A549 treated with Mapracorat at 1 μM for 4 hours (cell line): ENCODE results near the gene CPSF6. TPM values are rescaled to one million over a fixed set of nuclear protein-coding genes. Genes with fewer than 3 reads are reported as not detected.

Experiments used
- total RNA-seq: library from RNA; stranded (reverse); fragments of 200-300 nt; extraction: Qiagen RNA extraction; gene quantifications from 5 replicates; pipeline ENCODE4 v1.2.3, GENCODE V29; 2022

CPSF6 gene, protein sequence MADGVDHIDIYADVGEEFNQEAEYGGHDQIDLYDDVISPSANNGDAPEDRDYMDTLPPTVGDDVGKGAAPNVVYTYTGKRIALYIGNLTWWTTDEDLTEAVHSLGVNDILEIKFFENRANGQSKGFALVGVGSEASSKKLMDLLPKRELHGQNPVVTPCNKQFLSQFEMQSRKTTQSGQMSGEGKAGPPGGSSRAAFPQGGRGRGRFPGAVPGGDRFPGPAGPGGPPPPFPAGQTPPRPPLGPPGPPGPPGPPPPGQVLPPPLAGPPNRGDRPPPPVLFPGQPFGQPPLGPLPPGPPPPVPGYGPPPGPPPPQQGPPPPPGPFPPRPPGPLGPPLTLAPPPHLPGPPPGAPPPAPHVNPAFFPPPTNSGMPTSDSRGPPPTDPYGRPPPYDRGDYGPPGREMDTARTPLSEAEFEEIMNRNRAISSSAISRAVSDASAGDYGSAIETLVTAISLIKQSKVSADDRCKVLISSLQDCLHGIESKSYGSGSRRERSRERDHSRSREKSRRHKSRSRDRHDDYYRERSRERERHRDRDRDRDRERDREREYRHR
- 56.8 to 61.6 TPM (median 58.6 TPM) in 5 replicates for total RNA-seq

DNA sequence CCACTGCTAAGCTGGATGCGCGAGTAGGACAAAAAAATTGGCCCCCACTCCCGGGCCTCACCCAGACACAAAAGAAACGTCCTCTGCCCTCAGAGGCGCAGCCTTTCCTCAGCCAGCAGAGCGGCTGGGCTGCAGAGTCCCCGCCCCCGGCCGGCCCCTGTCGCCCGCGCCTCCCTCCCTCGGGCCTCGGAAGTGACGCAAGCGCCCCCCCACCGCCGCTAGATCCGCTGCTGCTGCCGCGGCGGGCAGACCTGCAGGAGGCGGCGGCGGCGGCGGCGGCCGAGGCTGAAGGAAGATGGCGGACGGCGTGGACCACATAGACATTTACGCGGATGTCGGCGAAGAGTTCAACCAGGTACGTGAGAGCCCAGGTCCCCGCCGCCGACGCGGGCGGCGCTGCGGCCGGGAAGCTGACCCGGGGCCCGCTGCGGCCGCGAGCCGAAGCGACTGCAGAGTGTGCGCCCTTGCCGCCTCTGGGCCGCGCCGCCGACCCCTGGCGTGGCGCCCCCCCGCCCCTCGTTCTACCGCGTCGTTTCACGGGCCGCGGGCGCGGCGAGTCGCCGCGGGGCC, at the start of gene CPSF6:
Gene CPSF6, plus strand, starts transcription at position 218 of the 570 bp plus-strand sequence. Its CDS starts 78 bp downstream, at position 296.

Other genes starting within 250 kb of the CPSF6 start
- gene LYZ, start 108.8 kb downstream of the CPSF6 start, total RNA-seq: 0.58 TPM in 1 of 5 replicates, not detected in the others
- gene YEATS4, start 120.2 kb downstream of the CPSF6 start, total RNA-seq: 34.2 to 43.3 TPM (median 36.3 TPM) in 5 replicates
- 8.5 to 10.8 TPM (median 10.2 TPM) in 5 replicates for gene FRS2, start 230.8 kb downstream of the CPSF6 start, total RNA-seq